GM19238 (cell line): ENCODE measurements around the gene NBAS.

Source experiments
- DNase-seq: peaks from one replicate; pipeline ENCODE4 v3.0.0; 2011; ENCODE audit warnings: low spot score; ENCODE audit not compliant: insufficient read length

Gene NBAS

DNA sequence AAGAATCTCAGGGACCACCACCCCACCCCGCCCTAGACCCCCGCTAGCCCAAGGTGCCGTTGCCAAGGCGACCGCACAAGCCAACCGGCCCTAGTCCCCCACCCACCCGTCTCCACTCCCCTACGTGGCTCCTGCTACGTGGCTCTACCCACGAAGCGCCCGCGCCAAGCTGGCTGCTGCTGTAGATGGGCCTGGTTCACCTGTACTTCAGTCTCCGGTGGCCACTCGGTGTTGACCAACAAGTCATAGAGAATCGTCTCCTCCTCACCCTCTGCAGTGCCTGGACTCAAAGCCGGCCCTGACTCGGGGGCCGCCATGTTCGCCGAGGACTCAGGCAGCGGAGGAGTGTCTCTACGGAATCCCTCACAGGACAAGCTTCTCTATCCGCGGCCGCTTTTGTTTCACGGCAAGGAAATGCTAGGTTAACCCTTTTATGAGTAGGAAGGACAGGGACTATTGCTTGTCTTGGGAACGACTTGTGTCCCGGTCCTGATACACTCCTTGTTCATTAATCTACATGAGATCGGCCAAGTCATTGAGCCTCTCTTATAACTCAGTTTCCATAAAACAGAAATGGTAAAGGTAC is at the start of gene NBAS:
Gene NBAS (minus strand): TSS at position 347 of the 586 bp plus-strand sequence. CDS start 30 bp downstream, at position 317.
- DNase-seq: peak; percentile 67

DNA sequence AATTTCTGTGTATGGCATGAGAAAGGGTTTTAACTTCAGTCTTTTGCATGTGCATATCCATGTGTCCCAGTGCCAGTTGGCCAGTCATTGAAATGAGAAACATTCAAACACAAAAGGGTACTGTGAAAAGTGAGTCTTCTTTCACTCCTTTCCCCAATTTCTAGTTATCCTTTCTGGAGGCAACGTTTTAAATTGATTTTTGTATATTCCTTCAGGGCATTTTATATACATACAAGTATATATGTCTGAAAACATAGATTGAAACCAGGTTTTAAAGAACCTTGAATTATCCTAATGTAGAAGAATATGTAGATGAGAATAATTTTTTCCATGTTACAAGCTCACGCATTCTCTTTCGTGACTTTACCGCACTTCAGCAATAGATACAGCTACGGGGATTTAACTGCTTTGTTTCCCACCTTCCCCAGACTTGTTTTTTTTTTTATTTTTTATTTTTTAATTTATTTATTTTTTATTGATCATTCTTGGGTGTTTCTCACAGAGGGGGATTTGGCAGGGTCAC is 49.4 kb upstream of the NBAS start:
- DNase-seq: no peak

DNA sequence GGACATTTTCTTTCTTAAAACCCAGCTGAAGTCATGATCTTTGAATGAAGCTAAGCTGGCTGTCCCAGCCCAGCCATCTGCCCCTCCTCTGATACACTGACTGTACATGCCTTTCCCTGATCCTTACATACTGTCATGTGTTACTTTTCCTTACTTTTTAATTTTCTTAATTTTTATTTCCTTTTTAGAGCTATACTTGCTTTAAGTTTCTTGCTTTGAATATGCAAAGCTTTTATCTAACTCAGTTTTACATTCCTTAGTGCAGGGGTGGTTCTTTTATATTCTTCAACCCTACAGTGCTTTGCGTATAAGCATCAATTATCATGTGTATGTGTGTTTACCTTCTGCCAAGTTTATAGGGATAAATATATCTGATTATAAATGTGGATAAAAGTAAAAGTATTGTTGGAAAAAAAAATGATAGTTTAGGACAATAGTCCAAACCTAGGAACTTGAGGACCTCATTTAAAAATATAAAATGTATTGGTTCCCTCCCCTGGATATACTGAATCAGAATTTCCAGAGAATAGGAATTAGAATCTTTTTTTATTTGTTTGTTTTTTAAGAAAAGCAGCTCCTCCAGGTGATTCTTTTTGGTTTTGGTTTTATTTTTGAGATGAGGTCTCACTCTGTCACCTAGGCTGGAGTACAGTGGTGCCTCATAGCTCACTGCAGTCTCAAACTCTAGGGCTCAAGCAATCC is 48.4 kb upstream of the NBAS start:
- DNase-seq: no peak

DNA sequence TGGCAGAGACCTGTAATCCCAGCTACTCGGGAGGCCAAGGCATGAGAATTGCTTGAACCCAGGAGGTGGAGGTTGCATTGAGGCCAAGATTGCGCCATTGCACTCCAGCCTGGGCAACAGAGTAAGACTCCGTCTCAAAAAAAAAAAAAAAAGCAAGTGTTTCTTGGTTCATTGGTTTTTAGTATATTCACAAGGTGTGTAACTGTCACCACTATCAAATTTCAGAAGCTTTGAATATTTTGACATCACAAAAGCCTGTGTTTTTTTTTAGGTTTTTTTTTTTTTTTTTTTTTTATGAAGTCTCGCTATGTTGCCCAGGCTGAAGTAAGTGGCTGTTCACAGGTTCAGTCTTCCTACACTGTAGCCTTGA is 47.2 kb upstream of the NBAS start:
- no peak for DNase-seq

DNA sequence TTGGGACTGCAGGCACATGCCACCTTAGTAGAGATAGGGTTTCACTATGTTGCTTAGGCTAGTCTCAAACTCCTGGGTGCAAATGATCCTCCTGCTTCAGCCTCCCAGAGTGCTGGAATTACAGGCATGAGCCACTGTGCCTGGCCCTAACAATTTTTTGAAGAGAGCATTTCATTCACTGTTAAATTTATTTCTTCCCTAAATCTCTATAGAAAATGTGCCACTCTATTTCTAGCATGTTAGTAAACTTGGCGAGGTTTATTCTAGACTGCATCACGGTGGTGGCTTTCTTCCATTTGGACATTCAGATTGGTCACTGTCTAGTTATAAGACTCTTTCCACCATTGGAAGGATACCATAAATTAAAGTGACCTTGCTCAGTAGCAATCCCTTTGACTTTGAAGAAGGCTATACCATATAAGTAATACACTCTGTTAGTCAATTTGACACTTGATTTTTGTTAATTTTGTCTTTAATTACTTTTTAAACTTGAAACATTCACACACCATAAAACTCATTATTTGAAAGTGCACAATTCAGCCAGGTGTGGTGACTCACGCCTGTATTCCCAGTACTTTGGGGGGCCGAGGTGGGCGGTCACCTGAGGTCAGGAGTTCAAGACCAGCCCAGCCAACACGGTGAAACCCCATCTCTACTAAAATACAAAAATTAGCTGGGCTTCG is 46.7 kb upstream of the NBAS start:
- DNase-seq: no peak

DNA sequence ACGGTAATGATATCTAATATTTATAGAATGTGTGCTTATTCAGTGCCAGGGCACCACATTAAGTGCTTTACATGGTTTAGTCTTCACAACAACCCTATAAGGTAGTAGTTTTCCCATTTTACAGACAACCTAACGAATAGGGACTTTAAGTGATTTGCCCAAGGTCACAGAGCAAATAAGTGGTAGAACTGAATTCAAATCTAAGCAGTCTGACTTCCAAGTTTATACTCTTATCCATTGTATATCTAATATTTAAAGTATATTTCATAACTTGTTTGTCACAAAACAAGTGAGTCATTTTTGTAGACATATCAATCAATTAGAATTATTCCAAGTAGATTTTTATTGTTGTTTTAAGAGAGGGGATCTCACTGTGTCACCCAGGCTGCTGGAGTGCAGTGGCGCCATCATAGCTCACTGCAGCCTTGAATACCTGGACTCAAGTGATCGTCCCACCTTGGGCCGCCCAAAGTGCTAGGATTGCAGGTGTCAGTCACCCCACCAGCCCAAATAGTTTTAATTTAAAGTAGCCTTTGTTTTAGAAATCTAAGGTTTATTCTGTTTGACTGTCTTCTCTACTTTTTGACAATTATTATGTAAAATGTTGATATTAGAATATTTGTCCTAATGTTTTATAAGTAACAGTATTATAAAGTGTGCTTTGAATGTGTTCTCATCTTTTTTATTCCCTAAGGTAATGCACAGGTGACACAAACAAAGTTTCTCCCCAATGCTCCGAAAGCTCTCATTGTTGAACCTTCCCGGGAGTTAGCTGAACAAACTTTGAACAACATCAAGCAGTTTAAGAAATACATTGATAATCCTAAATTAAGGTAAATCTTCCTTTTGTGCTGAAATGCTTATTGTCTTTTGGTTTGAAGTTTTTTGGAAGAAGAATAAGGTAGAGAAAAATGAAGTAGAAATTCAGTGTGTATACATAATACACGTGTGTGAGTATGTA is 45.6 kb upstream of the NBAS start:
- no peak for DNase-seq

DNA sequence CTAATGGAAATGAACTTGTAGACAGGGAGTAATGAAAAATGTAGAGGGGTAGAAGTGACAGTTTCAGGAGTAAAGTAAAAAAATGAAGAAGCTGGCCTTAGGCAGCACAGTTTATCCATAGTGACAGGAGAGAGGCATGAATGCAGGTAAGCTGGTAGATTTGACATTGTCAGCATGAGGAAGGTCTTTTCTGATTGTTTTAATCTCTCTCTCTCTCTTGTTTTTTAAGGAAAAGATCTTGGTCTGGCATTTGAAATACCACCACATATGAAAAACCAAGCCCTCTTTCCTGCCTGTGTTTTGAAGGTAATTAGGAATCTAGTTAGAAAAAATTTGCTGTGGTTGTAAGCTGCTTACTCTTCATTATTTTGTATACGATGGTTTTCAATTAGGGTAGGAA is 44.6 kb upstream of the NBAS start:
- DNase-seq: no peak

DNA sequence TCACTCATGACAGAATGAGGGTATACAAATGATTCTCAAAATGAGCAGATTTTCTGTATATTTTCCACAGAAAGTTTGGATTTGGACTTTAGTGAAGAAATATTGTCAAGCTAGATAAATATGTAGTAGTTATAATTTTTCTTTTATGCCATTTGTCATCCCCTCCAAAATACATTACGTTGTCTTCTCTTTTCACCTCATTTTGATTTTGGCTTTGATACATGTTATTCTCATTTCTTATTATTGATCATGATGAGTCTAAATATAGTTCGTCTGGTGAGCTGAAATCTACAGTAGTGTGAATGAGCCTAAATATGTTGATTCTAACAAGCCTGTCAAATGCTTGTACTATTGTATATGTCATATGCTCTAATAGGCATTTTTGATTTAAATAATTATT is 42.8 kb upstream of the NBAS start:
- no peak for DNase-seq

DNA sequence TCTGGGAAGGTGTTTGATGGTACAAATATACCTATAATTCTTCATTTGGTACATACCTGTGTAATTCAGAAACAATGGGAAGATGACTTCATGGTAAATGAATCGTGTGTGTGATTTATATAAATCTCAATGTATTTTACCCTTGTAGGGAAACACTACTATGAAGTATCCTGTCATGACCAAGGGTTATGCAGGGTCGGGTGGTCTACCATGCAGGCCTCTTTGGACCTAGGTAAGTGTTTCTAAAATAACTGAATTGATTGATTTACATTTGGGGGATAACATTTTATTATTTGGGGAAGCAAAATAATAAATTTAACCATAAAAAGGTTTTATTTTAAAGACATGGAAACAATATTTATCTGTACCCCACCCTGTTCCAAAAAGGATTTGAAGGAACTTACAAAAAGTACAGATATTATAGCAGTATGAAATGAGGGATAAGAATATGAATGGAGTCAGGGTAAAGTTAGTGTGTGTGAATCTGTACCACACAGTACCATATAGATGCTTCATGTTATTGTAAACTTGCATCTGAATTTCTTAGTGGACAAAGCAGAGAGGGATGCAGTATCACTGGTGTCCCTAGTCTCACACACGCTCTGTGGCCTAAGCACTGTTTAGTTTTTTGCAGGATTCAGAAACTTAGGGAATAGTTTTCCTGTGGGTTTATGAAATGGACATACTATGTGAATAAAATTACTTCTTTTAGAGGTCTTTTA is 42.1 kb upstream of the NBAS start:
- no peak for DNase-seq

DNA sequence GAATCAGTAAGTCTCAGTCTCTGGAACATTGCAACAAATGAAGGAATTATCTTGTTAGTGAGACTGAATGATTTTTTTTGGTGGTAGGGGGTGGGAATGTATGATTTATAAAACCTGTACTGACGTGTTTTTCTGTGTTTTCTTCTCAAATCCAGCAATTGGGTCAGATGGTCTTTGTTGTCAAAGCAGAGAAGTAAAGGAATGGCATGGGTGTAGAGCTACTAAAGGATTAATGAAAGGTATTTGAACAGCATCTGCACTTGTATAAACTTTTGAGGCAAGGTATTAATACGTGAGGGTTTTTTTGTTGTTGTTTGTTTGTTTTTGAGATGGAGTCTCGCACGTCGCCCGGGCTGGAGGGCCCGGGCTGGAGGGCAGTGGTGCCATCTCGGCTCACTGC is 41.3 kb upstream of the NBAS start:
- DNase-seq: no peak

DNA sequence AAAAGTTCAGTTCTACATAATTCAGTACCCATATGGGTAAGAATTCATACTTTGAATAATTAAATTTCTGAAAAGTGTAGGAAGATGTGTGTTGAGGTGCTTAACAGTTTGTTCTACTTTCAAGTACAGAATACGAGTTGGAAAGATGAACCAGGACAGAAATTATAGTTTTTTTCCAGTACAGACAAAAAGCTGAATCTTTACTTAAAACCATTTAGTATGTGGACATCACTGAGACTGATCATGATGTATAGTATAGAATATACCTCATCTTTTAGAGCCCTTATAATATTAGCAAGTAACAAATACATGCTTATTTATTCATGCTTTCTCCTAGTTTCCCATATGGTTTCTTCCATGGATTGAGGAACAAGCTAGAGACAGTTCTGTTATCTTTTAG is 40.5 kb upstream of the NBAS start:
- no peak for DNase-seq

DNA sequence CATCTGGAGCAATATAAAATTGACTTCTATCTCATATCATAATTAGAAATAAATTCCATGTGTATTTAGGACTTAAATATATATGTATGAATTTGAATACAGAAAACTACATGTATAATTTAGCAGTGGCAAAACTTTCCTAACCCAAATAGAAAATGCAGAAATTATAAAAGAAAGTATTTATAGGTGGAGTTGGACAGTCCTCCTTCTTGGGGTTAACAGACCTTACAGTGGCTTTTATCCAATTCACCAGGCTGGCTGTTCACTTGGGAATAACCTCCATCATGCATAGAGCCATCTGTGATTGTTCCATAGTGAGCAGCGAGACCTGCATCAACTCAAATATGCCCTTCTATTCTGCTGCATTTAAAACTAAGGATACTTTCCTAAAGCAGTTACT is 38.9 kb upstream of the NBAS start:
- no peak for DNase-seq

DNA sequence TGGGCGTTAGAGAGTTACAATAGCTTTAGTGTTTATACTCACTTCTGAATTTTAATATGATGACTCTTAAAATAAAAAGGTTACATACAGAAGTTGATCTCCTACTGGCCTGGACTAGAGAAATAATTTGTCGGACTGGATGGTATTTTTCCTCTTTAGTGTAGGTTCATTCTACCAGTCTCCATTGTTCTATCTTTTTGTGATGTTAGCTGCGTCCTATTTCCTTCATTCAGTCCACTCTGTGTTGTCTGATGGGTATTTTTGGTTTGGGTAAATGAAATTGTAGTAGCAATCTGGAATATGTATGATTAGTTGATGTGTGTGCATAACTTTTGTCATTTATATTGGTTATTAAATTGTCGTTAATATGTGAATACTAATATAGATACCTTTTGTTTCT is 35.8 kb upstream of the NBAS start:
- DNase-seq: no peak

DNA sequence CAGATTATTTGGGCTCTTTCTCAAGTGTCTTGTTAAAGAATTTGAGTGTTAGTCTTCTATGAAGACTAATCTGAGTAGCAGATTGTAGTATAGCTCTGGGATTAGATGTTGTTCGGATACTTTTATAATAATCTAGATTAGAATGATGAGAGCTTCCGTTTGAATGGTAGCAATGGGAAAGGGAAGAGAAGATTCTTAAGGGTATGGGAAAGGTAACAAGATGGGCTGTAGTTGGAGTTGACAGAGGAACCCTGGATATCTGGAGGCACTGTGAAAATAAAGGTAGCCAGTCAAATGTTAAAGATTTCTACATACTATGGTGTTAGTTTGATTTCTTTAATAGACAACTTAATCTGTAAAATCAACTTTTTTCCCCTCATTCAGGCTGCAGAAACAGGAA is 35.2 kb upstream of the NBAS start:
- DNase-seq: no peak

DNA sequence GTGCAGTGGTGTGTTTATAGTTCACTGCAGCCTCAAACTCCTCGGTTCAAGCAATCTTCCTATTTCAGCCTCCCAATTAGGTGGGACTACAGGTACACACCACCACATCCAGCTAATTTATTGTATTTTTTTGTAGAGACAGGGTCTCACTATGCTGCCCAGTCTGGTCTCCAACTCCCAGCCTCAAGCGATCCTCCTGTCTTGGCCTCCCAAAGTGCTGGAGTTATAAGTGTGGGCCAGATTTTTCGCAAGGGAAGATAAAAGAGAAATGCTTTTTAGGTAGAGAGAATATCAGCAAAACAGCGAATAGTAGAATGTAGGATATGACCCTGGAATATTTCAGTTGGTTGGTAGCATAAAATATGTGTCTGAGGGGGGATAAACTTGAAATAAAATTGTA is 34.8 kb upstream of the NBAS start:
- no peak for DNase-seq

DNA sequence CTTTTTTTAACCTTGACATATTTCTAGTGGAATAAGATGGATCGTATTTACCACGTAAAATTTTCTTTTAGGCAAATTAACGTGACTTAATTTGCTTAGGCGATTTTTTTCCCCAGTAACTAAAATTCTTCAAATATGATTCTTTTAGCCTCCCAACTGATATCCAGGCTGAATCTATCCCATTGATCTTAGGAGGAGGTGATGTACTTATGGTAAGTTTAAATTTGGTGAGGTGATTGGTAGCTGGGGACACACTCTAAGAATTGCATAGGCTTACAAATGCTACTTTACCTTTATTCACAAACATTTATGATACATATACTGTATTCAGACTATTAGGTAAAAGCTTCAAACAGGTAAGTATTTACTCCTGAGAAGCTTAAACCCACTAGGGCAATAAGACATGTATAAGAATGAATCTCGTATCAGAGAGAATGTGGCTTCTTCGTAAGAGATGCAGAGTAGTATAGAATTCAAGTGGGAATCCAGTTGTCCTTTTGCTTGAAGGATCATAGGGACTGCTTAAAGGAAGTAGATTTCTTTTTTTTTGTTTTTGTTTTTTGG is 34.3 kb upstream of the NBAS start:
- DNase-seq: no peak

DNA sequence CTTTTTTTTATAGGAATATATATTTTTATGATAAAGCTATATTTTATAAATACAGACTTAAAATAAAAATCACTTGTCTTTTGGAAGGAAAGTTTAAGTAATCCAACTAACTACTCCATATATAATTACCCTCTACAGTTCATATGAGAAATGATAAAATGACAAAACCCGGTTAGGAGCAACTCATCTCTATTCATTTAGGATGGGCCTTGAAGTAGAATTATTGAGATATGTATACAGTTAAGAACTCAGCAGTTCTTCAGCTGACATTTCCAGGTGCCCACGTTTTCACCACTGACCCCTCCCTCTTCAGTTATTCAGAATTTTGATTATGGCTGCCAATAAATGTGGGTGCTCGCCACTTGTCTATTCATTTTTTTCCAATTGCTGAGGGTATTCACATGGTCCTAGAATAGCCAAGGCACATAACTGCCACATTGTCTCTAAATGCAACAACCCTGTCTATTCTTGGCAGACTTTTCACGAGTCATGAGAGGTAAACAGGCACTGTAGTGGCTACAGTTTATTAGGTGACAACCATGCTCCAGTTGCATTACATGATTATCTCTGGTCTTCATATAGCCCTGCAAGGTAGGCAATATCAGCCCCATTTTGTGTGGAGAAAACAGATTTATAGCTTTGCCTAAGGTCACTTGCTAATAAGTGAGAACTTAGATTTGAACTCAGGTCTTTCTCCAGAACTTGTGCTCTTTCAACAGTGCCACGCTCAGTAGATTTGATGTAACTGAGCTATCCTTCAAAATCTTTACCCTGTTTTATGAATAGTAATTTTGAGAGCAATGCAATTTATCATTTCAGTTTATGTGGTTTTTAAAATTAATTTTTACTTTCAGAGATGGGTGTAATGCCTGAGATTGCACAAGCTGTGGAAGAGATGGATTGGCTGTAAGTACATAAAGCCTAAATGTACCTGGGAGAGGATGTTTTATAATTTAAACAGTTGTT is 33.4 kb upstream of the NBAS start:
- DNase-seq: no peak

DNA sequence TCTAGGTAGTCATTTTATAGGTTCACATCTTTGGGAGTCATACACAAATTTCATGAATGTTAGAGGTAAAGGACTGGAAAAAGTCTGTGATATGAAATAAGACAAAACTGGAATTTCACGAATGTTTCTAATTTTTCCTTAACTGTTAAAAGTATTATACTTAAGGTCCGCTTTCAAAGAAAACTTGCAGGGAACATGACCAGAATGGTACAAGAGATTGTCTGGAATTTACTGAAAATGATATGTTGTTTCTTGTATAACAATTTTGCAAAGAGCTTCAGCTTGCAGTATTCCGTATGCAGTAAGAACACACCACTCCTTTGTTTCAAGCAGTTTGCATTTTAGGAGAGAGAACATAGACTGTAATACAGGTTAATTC is 32.2 kb upstream of the NBAS start:
- no peak for DNase-seq

DNA sequence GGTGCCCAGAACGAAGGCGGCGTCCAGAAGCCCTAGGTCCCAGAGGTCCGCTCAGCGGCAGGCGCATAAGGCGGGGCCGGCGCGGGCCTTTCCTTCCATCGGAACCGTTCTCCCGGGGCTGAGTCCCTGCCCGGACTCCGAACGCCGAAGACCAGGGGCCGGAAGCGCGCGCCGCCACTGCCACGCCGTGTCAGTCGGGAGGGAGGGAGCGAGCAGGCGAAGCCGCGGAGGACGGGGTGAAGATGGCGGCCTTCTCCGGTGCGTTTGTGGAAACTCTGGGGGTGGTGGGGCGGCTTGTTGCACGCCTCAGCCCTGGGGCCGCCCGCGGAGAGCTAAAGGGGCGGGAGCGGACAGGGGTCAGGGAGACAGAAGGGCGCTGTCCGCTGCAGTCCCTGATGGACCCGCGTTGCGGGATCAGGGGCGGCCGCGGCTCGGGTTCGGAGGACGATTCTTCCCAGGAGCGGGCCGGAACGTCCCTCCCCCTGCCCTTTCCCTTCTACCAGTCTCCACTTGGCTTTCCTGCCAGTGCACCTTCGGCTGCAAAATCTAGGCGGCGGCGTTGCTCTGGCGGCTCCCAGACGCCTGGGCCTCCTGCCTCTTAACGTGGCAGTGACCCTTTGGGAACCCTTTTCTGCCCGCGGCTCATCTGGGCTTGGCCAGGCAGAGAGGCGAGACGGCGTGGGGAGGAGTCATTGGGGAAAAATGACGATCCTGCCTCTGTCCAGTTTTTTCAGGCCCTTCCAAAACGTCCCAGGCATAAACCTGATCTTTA is 30.7 kb upstream of the NBAS start, which contains the start of gene DDX1:
Gene DDX1 (plus strand): TSS at position 177 of the 772 bp plus-strand sequence. CDS start 66 bp downstream, at position 243.
- peak; percentile 78 for DNase-seq
